GM18505 (cell line): ENCODE results near the gene ZNF354B.
"Not testable (repeated sequence)": the region's sequence is repeated elsewhere in the genome, so short reads cannot be mapped to it uniquely, and the experiment has no call there.

Experiments
- ATAC-seq: cut with Tn5 transposase; IDR thresholded peaks from one replicate; pipeline ENCODE4 v1.9.1; 2021; ENCODE audit not compliant: unreplicated experiment
- POLR2A ChIP-seq: IDR thresholded peaks from 4 replicates; pipeline ENCODE4 v1.6.1; 2011; ENCODE audit warnings: borderline replicate concordance; ENCODE audit not compliant: insufficient read depth, insufficient read length; ENCODE audit errors: extremely low read depth

The ZNF354B gene

GRCh38 chr5:178851951-178852350 is 7.8 kb upstream of the ZNF354B start:
- ATAC-seq, result no peak
- no peak for TF ChIP-seq POLR2A

- no peak for ATAC-seq
- no peak for TF ChIP-seq POLR2A
Observed at GRCh38 chr5:178854284-178854683, 5.5 kb upstream of the ZNF354B start.

- ATAC-seq, result not testable (repeated sequence)
Observed at GRCh38 chr5:178860615-178861014, 862 bp downstream of the ZNF354B start.

- no peak for ATAC-seq
- no peak for TF ChIP-seq POLR2A
Observed at GRCh38 chr5:178861627-178862026, 1.9 kb downstream of the ZNF354B start.

GRCh38 chr5:178866946-178867345 is 7.2 kb downstream of the ZNF354B start:
- ATAC-seq, result no peak
- TF ChIP-seq POLR2A, result no peak

GRCh38 chr5:178869577-178869976 is 9.8 kb downstream of the ZNF354B start:
- ATAC-seq, result no peak
- TF ChIP-seq POLR2A, result no peak

- no peak for ATAC-seq
- no peak for TF ChIP-seq POLR2A
Observed at GRCh38 chr5:178870411-178870810, 10.7 kb downstream of the ZNF354B start.

GRCh38 chr5:178872302-178872701 is 12.5 kb downstream of the ZNF354B start:
- ATAC-seq, result no peak
- no peak for TF ChIP-seq POLR2A

GRCh38 chr5:178883115-178883694 is 23.5 kb downstream of the ZNF354B start:
- ATAC-seq, result not testable (repeated sequence)

- no peak for TF ChIP-seq POLR2A
- no peak for ATAC-seq
Observed at GRCh38 chr5:178883815-178884430, 24.2 kb downstream of the ZNF354B start.

GRCh38 chr5:178895615-178896571 is 36.1 kb downstream of the ZNF354B start, which contains the start of gene ZFP2:
ZFP2 (plus strand) TSS chr5:178895913; CDS start chr5:178931314, 35,401 bp downstream.
- ATAC-seq, result no peak

GRCh38 chr5:178899289-178899688 is 39.5 kb downstream of the ZNF354B start:
- no peak for TF ChIP-seq POLR2A
- ATAC-seq, result no peak

More at GRCh38 chr5:178895615-178896571, 36.1 kb downstream of the ZNF354B start, which contains the start of gene ZFP2:
- no peak for TF ChIP-seq POLR2A

- no peak for ATAC-seq
- TF ChIP-seq POLR2A, result no peak
Observed at GRCh38 chr5:178902849-178903248, 43.1 kb downstream of the ZNF354B start.
